Lower leg skin (tissue), 3 donors: Measurements from ENCODE around the gene HOPX.

Experiments used
- CTCF ChIP-seq, 3 donors: fragments of 450-650 bp; IDR thresholded peaks; one replicate each; pipeline ENCODE4 v1.5.1; 2016; ENCODE audit warnings: antibody characterized with exemption in 3 of 3, mild to moderate bottlenecking in 3 of 3, moderate library complexity in 2 of 3
- POLR2A ChIP-seq, 2 donors: fragments of 450-650 bp; IDR thresholded peaks; one replicate each; pipeline ENCODE4 v1.6.1; 2016 to 2017; ENCODE audit warnings: antibody characterized with exemption in 2 of 2, mild to moderate bottlenecking in 1 of 2, moderate library complexity in 1 of 2

GRCh38 chr4:56703378-56703777, 22.3 kb upstream of the HOPX start:
- TF ChIP-seq CTCF (IDR thresholded peaks at IDR 0.05) (no peak), POLR2A (IDR thresholded peaks at IDR 0.05) (no peak)
